DOHH2 (cell line): ENCODE data around the gene TMEM47.

Experiments used
- EZH2phosphoT487 ChIP-seq: fragments of 200-600 bp; sonication (generic); IDR thresholded peaks from 2 replicates; pipeline ENCODE4 v1.6.1; 2017; ENCODE audit warnings: borderline replicate concordance, mild to moderate bottlenecking, antibody characterized with exemption, low read length, moderate library complexity, mixed read lengths
- TF ChIP-seq, protein P1 (sequence below): fragments of 200-600 bp; sonication (generic); IDR thresholded peaks from one replicate; pipeline ENCODE4 v1.5.1; 2014; ENCODE audit warnings: antibody characterized with exemption, mild to moderate bottlenecking, low read depth, low read length; ENCODE audit not compliant: poor library complexity, severe bottlenecking

DNA sequence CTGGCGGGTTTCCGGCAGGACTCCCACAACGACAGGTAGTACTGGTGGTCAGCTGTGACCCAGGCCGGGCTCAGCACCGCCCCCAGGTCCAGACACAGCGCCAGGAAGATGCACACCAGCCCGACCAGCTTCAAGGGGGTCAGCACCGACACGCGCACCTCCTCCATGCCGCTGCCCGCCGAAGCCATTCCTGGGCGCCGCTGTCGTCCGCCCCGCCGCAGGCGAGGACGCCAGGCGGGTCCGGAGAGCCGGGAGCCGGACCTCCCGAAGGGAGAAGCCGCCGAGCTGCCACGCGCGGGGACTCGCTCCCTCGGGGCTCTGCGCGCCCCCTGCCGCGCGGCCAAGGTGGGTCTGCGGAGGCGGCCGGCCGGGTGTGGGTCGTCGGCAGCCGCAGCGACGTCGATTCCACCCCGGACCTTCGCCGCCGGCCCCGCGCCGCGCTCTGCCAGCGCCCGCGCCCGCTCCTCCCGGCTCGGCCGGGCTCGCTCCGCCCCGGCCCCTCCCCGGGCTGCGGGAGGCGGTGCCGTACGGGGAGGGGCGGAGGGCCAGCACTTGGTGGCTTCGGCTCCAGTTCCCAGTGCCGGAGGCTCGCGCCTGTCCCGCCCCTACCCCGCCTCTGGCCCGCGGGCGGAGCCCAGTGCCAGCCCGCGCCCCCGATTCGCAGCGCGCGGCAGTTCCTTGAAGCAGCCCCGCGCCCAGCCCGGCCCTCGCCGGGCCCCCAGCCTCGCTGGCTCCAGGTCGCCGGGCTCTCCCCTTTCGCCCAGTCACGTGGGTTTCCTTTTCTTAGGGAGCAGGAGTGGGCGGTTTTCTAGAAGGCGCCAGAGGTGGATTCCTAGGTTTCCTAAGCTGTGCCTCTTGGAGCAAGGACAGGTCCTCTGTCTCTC, at the start of gene TMEM47:
- TF ChIP-seq, protein P1, sequence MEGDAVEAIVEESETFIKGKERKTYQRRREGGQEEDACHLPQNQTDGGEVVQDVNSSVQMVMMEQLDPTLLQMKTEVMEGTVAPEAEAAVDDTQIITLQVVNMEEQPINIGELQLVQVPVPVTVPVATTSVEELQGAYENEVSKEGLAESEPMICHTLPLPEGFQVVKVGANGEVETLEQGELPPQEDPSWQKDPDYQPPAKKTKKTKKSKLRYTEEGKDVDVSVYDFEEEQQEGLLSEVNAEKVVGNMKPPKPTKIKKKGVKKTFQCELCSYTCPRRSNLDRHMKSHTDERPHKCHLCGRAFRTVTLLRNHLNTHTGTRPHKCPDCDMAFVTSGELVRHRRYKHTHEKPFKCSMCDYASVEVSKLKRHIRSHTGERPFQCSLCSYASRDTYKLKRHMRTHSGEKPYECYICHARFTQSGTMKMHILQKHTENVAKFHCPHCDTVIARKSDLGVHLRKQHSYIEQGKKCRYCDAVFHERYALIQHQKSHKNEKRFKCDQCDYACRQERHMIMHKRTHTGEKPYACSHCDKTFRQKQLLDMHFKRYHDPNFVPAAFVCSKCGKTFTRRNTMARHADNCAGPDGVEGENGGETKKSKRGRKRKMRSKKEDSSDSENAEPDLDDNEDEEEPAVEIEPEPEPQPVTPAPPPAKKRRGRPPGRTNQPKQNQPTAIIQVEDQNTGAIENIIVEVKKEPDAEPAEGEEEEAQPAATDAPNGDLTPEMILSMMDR = no peak
- no peak for TF ChIP-seq EZH2phosphoT487
